Measurements from ENCODE around the gene DNTTIP2. TPM values are rescaled to one million over a fixed set of nuclear protein-coding genes. Genes with fewer than 3 reads are reported as not detected.

DNTTIP2 gene
- total RNA-seq, 2 experiments from 2014 or later, result 39.7 to 67.6 TPM

DNA sequence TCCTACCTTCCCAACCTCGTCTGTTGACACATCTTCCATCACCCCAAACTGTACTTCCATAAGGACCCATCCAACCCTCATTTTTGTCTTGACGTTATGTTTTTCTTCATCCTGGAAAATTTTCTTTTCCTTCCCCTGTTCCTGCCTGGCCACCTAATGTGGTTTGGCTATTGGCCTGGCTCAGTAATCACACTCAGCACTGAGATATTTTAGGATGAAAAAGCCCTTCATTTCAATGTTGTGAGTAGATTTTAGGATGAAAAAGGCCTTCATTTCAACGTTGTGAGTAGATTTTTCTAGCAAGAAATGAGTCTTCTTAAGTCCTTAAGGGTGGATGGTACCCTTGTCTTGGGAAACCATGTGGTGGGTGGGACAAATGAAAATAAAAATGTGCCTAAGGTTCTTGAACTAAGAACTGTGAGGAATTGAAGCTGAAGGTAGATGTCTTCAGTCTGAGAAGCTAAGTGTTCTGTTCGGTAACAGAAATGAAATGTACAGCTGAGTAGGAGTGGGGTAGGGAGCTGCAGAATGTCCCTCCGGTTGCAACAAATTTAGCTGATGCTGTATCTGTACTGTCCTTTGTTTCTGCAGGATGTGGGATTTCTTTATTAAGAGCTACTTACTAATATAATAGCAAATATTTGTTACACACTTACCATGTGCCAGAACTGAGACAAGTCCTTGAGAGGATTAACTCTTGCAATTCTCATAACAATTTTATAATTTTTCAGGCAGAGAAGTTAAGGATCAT is 36.1 kb downstream of the DNTTIP2 start:
- POLR2A ChIA-PET, result interaction anchor here (0.7 to 1.7 kb wide), 4 partner anchors 17 to 250 kb away, joined by 3 to 6 read pairs (median 4); no protein-coding TSS in a partner anchor
- Histone ChIP-seq H3K79me2 (ENCODE audit: insufficient read depth, low read depth, low read length) (no peaks in the 10 kb centered on the region), H3K4me1 (ENCODE audit: insufficient read depth, low read length, poor library complexity, severe bottlenecking) (peaks cover 22% of the 10 kb centered on the region), H3K9me2 (ENCODE audit: insufficient read depth, low read length) (no peaks in the 10 kb centered on the region), H3K9me3 (ENCODE audit: low read length) (no peaks in the 10 kb centered on the region), H3K4me3 (ENCODE audit: low read depth, low read length, poor library complexity, severe bottlenecking) (no peak overlapping the region), H3K36me3 (ENCODE audit: insufficient read depth, low read length) (no peaks in the 10 kb centered on the region; the same call in 1 of the 2 replicates), H4K20me1 (ENCODE audit: insufficient read depth, low read length) (no peaks in the 10 kb centered on the region), H3K4me2 (ENCODE audit: low read length) (no peak overlapping the region), H2AFZ (ENCODE audit: low read length) (no peak overlapping the region), H3K27ac (ENCODE audit: low read depth, low read length, poor library complexity, severe bottlenecking) (no peak overlapping the region)
- BruUV-seq (replicated peaks), result no TSS peak
- CTCF ChIA-PET (ENCODE audit: unreplicated experiment), result interaction anchor here (0.6 to 2.2 kb wide), 4 partner anchors 27 to 214 kb away, joined by 3 to 9 read pairs (median 4); no protein-coding TSS in a partner anchor
- intact Hi-C loops (cut with micrococcal nuclease; ENCODE audit: unreplicated experiment), result loop anchor here (5.0 kb wide), 1 partner anchor 541 kb away; no protein-coding TSS in a partner anchor
- TF ChIP-seq, protein P1, sequence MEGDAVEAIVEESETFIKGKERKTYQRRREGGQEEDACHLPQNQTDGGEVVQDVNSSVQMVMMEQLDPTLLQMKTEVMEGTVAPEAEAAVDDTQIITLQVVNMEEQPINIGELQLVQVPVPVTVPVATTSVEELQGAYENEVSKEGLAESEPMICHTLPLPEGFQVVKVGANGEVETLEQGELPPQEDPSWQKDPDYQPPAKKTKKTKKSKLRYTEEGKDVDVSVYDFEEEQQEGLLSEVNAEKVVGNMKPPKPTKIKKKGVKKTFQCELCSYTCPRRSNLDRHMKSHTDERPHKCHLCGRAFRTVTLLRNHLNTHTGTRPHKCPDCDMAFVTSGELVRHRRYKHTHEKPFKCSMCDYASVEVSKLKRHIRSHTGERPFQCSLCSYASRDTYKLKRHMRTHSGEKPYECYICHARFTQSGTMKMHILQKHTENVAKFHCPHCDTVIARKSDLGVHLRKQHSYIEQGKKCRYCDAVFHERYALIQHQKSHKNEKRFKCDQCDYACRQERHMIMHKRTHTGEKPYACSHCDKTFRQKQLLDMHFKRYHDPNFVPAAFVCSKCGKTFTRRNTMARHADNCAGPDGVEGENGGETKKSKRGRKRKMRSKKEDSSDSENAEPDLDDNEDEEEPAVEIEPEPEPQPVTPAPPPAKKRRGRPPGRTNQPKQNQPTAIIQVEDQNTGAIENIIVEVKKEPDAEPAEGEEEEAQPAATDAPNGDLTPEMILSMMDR (conservative IDR thresholded peaks at IDR 0.05; ENCODE audit: low read length), result no peak
- TF ChIP-seq EZH2phosphoT487 (IDR thresholded peaks at IDR 0.05; ENCODE audit: borderline replicate concordance, low read depth, low read length), result no peak
- DNase-seq (ENCODE audit: low spot score), result no peak

DNA sequence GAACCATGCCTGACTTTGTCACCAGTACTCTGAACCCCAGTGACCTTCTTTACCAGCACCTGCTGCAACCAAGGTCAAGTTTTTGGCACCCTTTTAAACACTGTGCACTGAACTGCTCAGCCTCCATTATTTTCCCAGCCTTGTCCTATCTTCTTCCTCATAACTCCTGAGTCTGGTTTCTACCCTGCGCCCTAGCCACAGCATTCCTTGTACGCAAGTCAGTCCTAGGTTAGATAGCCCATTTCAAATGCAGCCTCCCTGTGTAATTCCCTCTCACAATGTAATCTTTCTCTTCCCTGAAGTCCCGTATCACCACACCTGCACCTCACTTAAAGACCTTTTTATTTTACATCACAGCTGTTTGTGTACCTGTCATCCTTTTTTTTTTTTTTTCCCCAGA is 37.2 kb downstream of the DNTTIP2 start:
- Histone ChIP-seq H4K20me1 (ENCODE audit: insufficient read depth, low read length) (no peaks in the 10 kb centered on the region), H2AFZ (ENCODE audit: low read length) (no peak overlapping the region), H3K4me3 (ENCODE audit: low read depth, low read length, poor library complexity, severe bottlenecking) (no peak overlapping the region), H3K4me2 (ENCODE audit: low read length) (no peak overlapping the region), H3K79me2 (ENCODE audit: insufficient read depth, low read depth, low read length) (no peaks in the 10 kb centered on the region), H3K9me2 (ENCODE audit: insufficient read depth, low read length) (no peaks in the 10 kb centered on the region), H3K4me1 (ENCODE audit: insufficient read depth, low read length, poor library complexity, severe bottlenecking) (peaks cover 20% of the 10 kb centered on the region), H3K9me3 (ENCODE audit: low read length) (no peaks in the 10 kb centered on the region), H3K36me3 (ENCODE audit: insufficient read depth, low read length) (no peaks in the 10 kb centered on the region; the same call in 1 of the 2 replicates), H3K27ac (ENCODE audit: low read depth, low read length, poor library complexity, severe bottlenecking) (no peak overlapping the region)
- intact Hi-C loops (cut with micrococcal nuclease; ENCODE audit: unreplicated experiment), result loop anchor here (5.0 kb wide), 1 partner anchor 539 kb away; no protein-coding TSS in a partner anchor
- BruUV-seq (replicated peaks), result no TSS peak
- ChIA-PET CTCF (ENCODE audit: unreplicated experiment) (no interaction called here), POLR2A (interaction anchor here (0.7 kb wide), 2 partner anchors 213 to 237 kb away, joined by 3 to 4 read pairs; no protein-coding TSS in a partner anchor)
- no peak for DNase-seq (ENCODE audit: low spot score)
- TF ChIP-seq, protein P1 (conservative IDR thresholded peaks at IDR 0.05; ENCODE audit: low read length), result no peak
- TF ChIP-seq EZH2phosphoT487 (IDR thresholded peaks at IDR 0.05; ENCODE audit: borderline replicate concordance, low read depth, low read length), result no peak
